NCI-H1048 (cell line): Measurements from ENCODE around the gene RETN.

Source experiments
- DNase-seq: peaks from one replicate; lab custom pipeline; 2025; lab: John Stamatoyannopoulos, UW

RETN gene

GRCh38 chr19:7709932-7710460 lies 41.1 kb downstream of the RETN start:
- DNase-seq: no peak

GRCh38 chr19:7710616-7711015 lies 41.8 kb downstream of the RETN start:
- no peak for DNase-seq

DNA sequence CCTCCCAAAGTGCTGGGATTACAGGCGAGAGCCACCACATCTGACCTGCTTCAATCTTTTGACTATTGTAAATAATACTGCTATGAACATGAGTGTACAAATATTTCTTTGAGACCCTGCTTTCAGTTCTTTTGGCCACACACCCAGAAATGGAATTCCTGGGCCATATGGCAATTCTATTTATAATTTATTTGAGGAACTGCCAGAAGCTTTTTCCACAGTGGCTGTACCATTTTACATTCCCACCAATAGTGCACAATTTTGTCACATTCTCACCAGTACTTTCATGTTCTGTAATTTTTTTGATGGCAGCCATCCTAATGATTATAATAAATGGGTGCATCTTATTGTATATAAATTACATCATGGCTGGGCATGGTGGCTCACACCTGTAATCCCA lies 46.8 kb downstream of the RETN start:
- DNase-seq: no peak

DNA sequence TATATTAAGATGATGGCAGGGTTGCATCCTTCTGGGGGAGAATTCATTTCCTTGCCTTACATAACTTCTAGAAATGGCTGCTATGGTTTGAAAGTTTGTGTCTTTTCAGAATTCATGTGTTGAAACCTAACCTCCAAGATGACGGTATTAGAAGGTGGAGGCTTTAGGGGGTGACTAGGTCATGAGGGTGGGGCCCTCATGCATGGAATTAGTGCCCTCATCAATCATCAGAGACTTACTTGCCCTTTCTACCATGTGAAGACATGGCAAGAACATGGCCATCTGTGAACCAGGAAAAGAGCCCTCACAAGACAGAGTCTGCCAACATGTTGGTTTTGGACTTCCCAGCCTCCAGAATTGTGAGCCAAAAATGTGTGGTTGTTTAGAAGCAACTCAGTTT lies 47.9 kb downstream of the RETN start:
- DNase-seq: no peak

DNA sequence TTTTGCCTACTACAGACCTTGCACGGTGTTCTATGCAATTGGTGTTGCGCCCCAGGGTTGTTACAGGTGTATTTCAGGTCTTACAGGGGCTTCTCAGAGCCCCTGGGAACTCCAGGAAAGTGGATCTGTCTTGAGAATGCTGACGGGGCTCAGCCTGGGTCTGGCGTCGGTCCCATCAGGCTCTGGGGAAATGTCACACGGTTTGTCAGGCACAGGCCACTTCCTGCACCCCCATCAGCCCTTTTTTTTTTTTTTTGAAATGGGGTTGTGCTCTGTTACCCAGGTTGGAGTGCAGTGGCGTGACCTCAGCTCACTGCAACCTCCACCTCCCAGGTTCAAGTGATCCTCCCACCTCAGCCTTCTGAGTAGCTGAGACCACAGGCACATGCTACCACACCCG lies 49.8 kb downstream of the RETN start:
- DNase-seq: no peak
